Measurements from ENCODE around the gene RSKR. TPM values are rescaled to one million over a fixed set of nuclear protein-coding genes. Genes with fewer than 3 reads are reported as not detected.
"Not testable (repeated sequence)": the region's sequence is repeated elsewhere in the genome, so short reads cannot be mapped to it uniquely, and the experiment has no call there.

Gene RSKR
- total RNA-seq, 1 donor from 2014 or later, result 2.1 TPM

DNA sequence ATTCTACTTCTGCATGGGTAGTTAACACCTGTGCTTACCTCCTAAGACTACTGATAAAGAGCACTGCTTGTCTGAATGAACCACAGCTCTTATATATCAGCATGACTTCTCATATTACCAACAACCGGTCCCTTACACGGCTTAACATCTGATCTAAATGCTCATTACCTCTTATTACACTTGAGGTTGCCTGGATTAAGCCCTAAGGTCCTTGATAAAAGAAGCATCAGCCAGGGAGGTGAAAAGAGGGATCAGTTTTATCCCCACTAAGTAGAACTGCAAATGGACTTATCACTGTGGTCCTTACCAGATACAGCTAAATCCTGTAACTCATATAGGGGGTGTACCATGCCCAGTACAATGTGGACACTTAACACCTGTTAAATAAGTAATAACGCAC lies 8.2 kb upstream of the RSKR start:
- no peak for DNase-seq (ENCODE audit: low read depth in 2 of 2)

DNA sequence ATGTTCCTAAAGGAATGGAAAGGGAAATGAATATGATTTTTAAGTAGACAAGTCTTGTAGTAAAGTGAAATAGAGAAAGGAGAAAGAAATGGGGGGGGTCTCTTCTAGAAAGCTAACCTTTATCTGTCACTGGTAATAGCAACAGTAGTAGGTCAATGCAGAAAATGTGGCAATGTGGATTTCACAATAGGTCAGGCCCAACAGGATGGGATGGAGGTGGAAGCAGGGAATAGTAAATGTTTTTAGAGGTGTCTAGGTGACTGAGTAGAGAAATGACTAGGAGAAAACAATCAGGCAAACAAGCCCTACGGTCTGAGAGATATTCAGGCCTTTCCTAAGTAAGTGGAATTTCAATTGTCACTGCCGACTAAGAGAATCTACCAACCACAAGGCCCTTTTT lies 6.0 kb upstream of the RSKR start:
- DNase-seq (ENCODE audit: low read depth in 2 of 2), result no peak

DNA sequence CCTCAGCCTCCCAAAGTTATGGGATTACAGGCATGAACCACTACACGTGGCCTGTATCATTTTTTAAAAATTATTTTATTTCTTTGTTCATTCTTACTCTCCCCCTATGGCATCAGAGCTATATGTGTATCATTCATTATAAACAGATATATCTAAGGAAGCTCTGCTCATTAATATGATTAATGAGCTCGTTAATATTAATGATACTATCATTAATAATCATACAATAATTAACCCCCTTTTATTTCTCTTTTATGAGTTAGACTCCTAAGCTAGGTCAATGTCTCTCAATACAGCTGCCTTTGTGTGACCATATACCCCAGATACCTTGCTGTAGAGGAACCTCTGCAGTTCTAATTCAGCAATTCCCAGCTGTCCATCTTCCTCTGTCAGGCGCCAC lies 4.5 kb upstream of the RSKR start:
- DNase-seq (ENCODE audit: low read depth in 2 of 2), result no peak

DNA sequence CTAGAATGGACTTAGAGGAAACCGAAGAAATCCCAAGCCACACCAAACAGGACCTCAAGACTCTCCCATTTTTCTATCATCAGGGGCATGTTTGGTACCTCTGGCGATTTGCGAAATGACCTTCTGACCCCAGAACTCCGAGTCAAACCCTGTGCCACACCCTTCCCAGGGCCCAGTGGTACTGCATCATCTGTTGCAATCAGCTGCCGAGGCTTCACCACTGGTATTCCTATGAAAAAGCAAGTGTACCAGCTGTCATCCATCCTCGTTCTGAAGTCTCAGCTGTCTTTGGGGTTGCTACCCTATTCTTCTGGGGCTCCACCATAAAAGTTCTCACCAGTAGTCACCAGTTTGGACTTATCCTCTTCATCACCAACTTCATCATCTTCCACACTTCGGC lies 2.3 kb upstream of the RSKR start:
- no peak for DNase-seq (ENCODE audit: low read depth in 2 of 2)

DNA sequence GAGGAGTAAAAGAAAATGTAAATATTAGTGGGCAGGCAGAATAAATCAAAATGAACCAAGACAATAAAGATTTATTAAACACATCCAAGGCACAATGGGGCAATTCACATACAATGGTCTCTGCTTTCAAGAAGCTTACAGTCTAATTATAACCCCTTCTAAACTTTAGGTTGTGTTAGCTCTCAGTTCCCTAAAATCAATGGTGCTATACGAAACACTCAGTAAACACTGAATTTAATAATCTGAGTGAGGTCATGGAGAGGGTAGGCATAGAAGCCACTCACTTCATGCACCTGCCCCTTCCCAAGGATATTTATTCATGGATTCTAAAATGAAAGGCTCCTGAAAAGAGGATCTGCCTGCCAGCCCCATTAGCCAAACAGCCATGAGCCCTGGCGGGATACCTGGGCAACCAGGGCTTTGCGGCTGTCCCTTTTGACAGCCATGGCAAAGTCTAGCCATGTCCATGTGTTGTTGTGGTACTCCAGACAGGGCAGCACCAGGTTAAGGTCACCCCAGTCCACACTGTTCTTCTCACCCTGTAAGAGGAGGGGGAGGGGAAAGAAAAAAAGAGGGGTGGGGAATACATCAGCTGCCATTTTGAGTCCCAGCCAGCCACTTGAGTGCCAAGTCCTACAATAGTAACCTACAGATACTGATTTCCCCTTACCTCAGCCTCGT lies 1.4 kb upstream of the RSKR start:
- no peak for DNase-seq (ENCODE audit: low read depth in 2 of 2)

DNA sequence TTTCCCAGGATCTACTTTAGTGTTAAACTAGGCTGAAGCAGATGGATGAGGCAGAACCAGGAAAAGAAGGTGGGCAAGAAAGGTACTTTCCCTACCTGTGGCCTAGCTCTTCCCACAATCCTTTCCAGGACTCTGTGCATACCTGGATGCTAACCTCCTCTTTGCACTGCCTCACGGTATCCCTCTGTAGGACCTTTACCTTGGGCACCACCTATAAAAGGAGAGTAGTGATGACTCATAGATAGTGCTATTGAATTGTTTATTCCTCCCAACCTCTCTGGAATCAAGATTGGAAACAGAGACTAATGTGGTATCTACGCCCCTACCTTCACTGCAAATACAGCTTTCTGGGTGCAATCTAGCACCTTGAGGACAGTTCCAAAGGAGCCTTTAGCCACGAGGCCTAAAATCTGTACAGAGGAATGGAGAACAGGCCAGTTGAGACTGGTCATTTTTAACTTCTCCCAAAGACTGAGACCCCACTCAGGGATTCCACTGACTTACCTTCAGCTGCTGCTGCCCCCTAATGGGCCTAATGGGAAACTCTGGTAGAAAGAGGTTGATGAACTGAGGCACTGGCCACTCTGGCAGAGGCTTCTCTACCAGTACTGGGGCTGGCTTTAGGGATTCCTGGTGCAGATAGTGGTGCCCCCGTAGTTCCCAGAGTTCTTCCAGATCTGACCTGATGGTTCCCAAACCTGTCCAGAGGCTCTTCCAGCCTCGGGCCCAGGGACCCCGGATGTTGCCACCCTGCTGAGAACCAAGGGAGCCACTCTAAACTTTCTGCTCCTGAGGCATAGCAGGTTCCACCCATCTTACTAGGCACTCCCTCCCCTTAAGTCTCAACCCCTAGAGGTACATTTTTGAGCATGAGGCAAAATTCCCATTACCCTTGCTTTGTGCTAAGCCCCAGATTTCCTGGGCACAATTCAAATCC lies 781 bp downstream of the RSKR start:
- DNase-seq (ENCODE audit: low read depth in 2 of 2), result peak; percentile 33 to 57

DNA sequence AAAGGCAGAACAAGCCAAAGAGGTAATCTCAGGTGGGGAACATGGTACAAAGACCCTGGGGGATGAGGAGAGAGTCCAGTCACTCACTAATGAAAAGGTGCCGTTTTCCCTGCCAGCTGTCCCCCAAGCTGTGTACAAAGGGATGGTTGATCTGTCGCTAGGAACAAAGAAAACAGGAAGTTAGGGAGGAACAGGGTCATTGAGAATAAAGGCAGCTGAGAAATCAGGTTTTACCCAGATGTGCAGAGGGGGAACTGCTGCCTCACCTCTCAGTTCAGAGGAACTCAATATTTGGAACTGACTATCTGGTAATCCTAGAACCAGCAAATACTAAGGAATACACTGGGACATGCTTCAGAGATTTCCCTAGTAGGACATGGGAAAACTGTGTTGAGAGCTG lies 1.5 kb downstream of the RSKR start:
- peak; percentile 9 to 38 for DNase-seq (ENCODE audit: low read depth in 2 of 2)

DNA sequence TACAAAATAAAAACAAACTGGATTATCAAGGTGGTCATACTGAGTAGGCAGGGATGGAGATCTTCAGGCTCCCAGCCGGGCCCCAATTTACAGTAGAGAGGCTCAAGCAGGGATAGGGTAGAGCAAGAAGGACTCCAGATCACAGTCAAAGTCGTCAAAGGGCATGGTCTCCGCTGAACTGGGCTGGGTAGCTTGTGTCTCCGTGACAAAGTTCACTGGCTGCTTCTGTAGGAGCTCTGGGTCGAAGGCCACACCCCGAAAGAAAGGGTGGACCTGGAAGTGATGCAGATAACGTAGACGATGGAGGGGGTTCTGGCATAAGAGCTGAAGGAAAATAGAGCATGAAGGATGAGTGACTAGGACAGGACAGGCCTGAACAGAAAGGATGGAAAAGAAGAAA lies 3.6 kb downstream of the RSKR start:
- DNase-seq (ENCODE audit: low read depth in 2 of 2), result no peak

DNA sequence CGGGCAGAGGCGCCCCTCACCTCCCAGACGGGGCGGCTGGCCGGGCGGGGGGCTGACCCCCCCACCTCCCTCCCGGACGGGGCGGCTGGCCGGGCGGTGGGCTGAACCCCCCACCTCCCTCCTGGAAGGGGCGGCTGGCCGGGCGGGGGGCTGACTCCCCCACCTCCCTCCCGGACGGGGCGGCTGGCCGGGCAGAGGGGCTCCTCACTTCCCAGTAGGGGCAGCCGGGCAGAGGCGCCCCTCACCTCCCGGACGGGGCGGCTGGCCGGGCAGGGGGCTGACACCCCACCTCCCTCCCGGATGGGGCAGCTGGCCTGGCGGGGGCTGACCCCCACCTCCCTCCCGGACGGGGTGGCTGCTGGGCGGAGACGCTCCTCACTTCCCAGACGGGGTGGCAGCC lies 10.0 kb downstream of the RSKR start:
- not testable (repeated sequence) for DNase-seq (ENCODE audit: low read depth in 2 of 2)

DNA sequence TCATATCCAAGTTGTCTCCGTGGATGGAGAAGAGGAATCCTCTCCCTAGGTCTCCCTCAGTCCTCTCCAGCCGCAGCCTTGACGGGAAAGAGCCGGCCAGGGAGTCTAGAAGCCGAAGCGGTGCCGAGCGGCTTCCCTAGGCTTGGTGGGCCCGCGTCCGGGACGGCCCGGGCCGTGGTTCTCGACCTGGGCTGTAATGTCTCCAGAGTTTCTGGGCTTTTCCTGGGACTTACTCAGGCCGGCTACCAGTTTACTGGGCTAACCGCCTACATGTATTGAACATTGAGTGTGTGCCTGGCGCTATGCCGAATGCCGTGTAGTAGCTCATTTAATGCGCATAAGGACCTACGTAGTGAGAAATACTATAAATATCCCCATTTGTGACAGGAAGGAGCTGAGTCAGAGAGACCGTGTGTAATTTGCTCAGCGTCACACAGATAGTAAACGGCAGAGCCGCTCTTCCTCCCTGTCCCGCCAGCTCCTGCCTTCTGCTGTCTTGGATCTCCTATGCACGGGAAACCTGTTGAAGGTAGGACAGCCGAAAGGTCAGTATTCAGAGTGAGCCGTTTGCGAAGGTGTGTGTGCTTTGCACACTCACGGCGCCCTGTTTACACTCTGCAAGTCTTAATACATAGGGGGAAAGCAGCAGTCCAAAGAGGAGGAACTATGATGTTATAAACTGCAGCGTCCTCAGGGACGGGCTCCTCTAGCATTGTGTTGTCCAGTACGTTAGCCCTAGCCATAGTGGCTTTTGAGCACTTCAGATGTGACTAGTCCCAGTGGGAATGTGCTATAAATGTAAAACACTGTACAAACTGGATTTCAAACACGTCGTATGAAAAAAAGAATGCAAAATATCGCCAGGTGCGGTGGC lies 14.4 kb downstream of the RSKR start:
- peak; percentile 84 to 92 for DNase-seq (ENCODE audit: low read depth in 2 of 2)

DNA sequence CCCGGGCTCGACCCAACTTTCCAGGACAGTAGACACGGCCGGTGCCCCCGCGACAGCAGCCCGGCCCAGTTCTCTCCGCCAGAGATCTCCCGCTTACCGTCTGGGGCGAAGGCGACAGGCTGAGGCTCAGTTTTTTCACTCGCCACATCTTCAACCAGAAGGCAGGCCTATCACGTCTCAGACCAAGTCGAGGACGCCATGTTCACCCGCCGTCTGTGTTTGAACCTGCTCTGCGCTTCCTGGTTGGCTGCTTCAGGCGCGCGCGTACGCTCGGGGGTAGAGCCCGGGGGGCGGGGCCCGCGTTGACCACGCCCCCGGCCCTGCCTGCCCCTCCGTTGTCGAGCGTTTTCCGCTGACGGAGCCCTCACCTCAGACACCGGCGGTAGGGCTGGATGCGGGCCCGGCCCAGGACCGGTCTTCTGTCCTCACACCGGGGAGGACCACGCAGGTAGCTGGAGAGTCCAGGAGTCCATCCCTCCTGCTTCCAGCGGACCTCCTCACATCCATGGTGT lies 15.1 kb downstream of the RSKR start, which contains the start of gene SPAG5:
TSS of gene SPAG5 (minus strand) at position 227 of the 512 bp plus-strand sequence. CDS start at position 148, 79 bp downstream.
- DNase-seq (ENCODE audit: low read depth in 2 of 2), result peak; percentile 80 to 95

DNA sequence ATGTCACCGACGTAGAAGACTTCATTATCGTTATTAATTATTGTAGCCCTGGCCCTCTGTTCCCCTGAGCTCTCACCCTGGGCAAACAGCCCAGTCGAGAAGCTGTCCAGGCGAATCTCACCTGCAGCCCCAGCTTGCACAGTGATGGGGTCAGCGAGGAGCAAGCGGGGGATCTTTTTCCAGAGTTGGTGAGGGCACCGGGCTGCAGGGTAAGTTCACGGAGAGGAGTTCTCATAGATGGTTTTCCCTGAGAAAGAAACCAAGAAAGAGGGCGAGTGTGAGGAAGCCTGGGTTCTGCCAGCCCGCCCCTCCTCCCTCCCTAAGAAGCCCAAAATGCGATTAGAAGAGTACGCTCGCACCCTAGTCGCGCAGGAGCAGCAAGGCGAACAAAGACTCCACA lies 15.6 kb downstream of the RSKR start:
- no peak for DNase-seq (ENCODE audit: low read depth in 2 of 2)

DNA sequence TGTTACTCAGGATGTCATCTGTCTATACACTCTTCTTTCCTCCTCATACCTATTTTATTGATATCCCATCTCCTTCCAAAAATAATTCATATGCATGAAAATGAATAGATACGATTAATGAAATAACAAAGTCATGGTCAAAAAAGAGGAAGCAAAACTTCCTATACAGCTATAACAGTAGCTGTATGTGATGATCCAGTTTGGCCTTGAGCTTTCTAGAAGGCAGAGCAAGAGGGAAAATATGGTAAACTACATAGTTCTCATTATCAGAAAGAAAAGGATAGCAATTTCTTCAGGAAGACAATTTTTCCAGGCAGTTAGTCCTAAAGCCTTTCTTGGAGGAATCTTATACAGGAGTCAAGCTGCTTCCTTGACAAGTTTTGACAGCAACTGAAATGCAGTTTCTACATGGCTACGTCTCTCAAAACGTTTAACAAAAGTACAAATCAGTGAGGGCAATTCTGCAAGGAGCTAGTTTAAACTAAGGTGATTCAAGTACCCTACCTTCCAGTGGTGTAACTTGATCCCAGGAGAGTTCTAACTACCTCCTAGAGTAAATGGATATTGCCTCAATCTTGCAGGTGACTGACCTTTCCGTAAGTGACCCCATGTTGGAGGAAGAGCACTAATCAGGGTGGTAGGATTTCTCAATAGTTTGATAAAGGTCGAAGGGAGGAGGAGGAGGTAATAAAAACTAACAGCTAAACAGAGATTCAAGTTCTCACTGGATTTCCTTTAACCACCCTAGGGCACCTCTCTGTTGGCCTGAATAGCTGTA lies 16.2 kb downstream of the RSKR start:
- DNase-seq (ENCODE audit: low read depth in 2 of 2), result no peak

DNA sequence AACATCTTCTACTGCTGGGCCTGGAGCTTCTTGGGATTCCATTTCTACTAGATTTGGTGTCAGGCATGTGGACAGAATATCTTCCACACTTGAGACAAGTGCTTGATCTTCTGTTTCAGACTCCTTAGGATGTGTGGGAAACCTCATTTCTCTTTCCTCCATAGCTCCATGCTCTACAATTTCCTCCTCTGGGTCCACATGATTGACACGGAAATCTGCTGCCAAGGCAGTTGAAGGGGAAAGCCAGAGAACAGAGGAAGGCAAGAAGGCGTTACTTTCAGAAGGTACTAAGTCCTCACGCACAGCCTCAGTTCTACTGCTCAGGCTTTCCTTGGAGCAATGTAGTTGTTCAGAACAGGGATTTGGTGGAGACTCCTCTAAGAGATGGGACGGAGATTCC lies 21.7 kb downstream of the RSKR start:
- DNase-seq (ENCODE audit: low read depth in 2 of 2), result no peak

DNA sequence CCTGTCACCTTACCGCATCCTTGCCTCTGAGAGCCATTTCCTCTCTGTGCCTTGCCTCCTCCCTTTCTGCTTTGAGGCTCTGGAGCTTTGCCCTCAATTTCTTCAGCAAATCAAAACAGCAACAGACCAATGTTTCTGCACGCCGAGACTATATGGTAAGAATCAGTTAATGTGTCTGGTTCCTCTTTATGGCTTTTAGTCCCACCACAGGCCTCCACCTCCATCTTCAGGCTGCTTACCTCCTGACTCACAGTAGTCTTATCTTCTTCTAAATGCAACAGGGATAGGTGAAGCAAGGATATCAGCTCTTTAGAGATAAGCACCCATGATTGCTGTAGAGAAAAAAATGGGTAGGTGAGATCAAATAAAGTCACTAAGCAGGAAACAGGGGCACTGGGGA lies 28.1 kb downstream of the RSKR start:
- DNase-seq (ENCODE audit: low read depth in 2 of 2), result no peak

DNA sequence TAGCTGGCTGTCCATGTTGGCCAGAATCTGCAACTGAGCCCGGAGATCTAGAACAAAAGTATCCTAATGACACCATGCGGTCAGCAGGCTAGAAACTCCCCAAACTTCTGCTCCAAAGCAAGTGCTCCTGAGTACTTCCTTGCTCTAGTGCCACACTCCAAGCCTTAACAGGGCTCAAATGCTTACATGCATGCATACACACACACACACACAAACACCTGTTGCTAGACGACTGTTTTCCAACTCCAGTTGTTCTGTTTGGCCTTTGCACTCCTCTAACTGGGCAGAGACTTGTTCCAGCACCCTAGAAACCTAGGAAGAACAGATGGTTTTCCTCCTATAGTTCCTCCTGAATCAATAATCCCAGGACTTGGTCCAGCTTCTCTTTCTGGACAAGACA lies 29.6 kb downstream of the RSKR start:
- no peak for DNase-seq (ENCODE audit: low read depth in 2 of 2)

DNA sequence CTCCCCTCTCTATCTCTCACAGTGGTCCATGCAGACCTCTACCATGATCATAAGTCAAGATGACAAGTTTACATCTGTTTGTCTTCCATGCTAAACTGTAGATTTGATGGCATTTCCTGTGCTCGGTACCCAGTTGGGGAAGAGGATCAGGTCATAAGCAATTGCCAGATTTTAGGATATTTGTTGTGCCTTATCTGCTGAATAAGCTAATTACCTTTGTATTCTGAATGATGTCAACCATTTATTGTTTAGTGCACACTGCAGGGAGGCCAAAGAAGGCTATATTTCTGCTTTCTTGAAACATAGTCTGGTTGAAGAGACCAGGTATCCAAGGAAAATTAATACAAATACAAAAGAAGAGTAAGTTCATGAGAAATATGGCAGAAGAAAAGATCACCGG lies 31.5 kb downstream of the RSKR start:
- no peak for DNase-seq (ENCODE audit: low read depth in 2 of 2)

DNA sequence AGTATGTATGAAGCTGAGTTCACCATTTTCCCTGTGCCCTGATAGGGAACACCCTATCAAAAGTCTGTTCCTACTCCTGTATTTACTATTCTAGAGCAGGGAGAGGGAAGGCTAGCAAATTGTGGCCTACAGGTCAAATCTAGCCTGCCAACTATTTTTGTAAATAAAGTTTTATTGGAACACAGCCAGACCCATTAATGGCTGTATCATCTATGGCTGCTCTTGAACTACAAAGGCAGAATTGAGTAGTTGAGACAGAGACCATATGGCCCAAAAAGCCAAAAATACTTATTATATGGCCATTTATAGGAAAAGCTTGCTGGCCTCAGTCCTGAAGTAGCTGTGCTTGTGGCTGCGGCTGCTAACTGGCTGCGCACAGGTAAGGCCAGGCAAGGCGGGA lies 33.0 kb downstream of the RSKR start:
- DNase-seq (ENCODE audit: low read depth in 2 of 2), result no peak

DNA sequence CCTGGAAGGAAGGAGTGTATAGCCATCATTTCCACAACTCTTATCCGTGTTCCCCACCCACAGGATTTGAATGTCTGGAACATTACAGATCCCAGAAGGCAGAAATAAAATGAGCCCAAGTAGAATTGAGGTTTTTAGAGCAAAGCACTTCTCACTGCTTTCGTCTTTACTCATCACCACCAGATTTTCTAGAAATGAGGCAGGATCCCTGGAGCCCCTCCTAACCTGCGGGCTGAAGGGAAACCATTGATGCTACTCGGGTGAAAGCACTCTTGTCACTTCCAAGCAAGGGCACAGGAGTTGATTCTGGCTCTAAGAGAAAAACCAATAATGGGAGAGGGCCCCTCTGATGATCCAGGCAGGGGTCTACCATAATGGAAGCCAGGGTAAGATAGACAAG lies 34.5 kb downstream of the RSKR start:
- no peak for DNase-seq (ENCODE audit: low read depth in 2 of 2)

DNA sequence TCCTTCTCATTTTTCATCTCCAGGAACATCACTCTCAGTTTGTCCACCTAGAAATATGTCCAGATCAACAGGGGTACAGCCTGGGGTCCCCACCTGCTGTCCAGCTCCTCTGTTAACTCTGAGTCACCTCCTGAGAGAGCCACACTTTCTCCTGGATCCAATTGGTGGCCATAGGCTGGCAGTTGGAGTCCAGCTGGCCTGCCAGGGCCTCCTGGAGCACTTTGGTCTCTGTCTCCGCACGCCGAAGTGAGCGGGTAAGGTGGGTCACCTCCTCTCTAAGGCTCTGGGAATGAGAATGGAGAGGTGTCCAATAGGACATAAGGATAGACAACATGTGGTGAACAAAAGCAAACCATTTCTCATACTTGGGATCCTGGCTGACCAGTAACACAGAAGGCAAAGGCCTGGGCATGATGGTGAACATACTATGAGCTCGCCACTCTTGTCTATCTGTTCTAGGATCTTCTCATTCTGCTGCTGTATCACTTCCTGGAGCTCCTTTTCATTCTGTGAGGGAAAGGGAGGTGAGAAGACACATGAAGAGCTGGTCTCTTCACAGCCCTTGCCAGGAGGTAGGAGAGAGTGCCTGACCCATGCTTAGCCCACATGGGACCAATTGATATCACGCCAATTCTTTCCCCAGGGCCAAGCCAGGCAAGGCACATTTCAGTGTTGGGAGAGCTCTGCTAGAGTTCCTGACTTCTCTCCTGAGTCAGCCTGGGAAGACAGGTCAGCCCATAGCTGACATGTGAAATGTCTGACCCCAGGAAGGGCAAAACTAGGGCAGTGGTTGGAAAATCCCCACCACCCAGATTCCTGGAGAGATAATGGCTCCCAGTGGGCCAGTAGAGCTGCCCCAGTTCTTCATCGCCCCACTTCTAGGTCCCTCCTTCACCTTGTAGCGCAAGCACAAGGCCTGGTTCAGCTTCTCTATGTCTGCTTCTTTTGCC lies 35.5 kb downstream of the RSKR start:
- no peak for DNase-seq (ENCODE audit: low read depth in 2 of 2)
